GM13977 (cell line): ENCODE data around the gene LVRN.

Experiments
- DNase-seq: peaks from one replicate; pipeline ENCODE4 v3.0.0; 2012; ENCODE audit warnings: low spot score
- CTCF ChIP-seq: IDR thresholded peaks from 2 replicates; pipeline ENCODE4 v1.5.1; 2012; ENCODE audit warnings: mild to moderate bottlenecking, control low read depth; ENCODE audit not compliant: insufficient read depth; ENCODE audit errors: extremely low read depth, missing control alignments
- in situ Hi-C: fragments of 300-500 bp; cut with MboI; formaldehyde crosslinking; loops from one replicate; pipeline ENCODE4 v1.12.0; 2022; ENCODE audit warnings: low sequenced_read_pairs, low pct_unique_long_range_greater_than_20kb, mixed read lengths, inconsistent platforms; ENCODE audit not compliant: unreplicated experiment

The LVRN gene

GRCh38 chr5:115961381-115962238, 665 bp upstream of the LVRN start:
- no peak for TF ChIP-seq CTCF
- in situ Hi-C loops: no loop called here
- peak; percentile 33 for DNase-seq

GRCh38 chr5:115962565-115963402, 509 bp downstream of the LVRN start:
- TF ChIP-seq CTCF: no peak
- peak; percentile 30 for DNase-seq

GRCh38 chr5:115963566-115963965, 1.3 kb downstream of the LVRN start:
- in situ Hi-C loops: no loop called here
- DNase-seq: no peak
- TF ChIP-seq CTCF: no peak

More at GRCh38 chr5:115962565-115963402, 509 bp downstream of the LVRN start:
- in situ Hi-C loops: no loop called here

- no peak for DNase-seq
- in situ Hi-C loops: no loop called here
- TF ChIP-seq CTCF: no peak
These were observed 6.5 kb downstream of the LVRN start for GRCh38 chr5:115968770-115969169.

GRCh38 chr5:115977096-115977495, 14.8 kb downstream of the LVRN start:
- peak; percentile 23 for DNase-seq
- no peak for TF ChIP-seq CTCF
- in situ Hi-C loops: no loop called here

GRCh38 chr5:115977988-115978387, 15.7 kb downstream of the LVRN start:
- DNase-seq: no peak
- in situ Hi-C loops: no loop called here
- no peak for TF ChIP-seq CTCF
